Endothelial cell of umbilical vein (primary cell): Measurements from ENCODE around the gene SPSB3. TPM values are rescaled to one million over a fixed set of nuclear protein-coding genes. Genes with fewer than 3 reads are reported as not detected.

Source experiments
- BruUV-seq: library from RNA; stranded (reverse); fragments of 400-500 nt; replicated peaks from 2 replicates; lab custom pipeline; 2021; lab: Mats Ljungman, UMichigan
- CTCF ChIA-PET: fragments of 300-600, 350-600 bp; sonication (Branson Sonifier 250); formaldehyde crosslinking; loops from one replicate; lab custom pipeline; 2021; ENCODE audit warnings: antibody characterized with exemption, inconsistent platforms; lab: Charles Lee
- POLR2A ChIA-PET: fragments of 300-600, 350-600 bp; sonication (Branson Sonifier 250); formaldehyde crosslinking; loops from one replicate; lab custom pipeline; 2021; ENCODE audit warnings: antibody characterized with exemption, inconsistent platforms; lab: Charles Lee
- DNase-seq: peaks from one replicate; pipeline ENCODE4 v3.0.0-alpha.2; 2011; ENCODE audit warnings: low read depth, low spot score
- FAIRE-seq: peaks from 2 replicates; lab custom pipeline; 2011; peaks lifted over from hg19 to GRCh38; lab: Jason Lieb, UNC
- H2AFZ ChIP-seq: 2 replicates; pipeline ENCODE4 v1.6.0; 2012; ENCODE audit warnings: low read depth, low read length, control low read depth, inconsistent platforms
- H3K27ac ChIP-seq: 2 replicates; pipeline ENCODE4 v1.5.1; 2011; ENCODE audit warnings: low read depth, mild to moderate bottlenecking, control low read depth, low read length, moderate library complexity; ENCODE audit not compliant: insufficient read depth
- H3K27me3 ChIP-seq, 2 experiments: 2 replicates each; pipeline versions ENCODE4 v1.6.0 to v1.6.1; 2011; ENCODE audit warnings: low read length in 2 of 2, mixed read lengths in 1 of 2; ENCODE audit not compliant: control insufficient read depth in 2 of 2, insufficient read depth in 2 of 2
- H3K36me3 ChIP-seq, 2 experiments: 2 replicates in 1 of 2; 3 replicates in 1 of 2; pipeline ENCODE4 v1.5.1; 2011; ENCODE audit warnings: low read length in 2 of 2, mild to moderate bottlenecking in 1 of 2, moderate library complexity in 1 of 2; ENCODE audit not compliant: control insufficient read depth in 2 of 2, insufficient read depth in 2 of 2; ENCODE audit errors: extremely low read depth in 1 of 2
- H3K4me1 ChIP-seq: 3 replicates; pipeline ENCODE4 v1.5.1; 2011; ENCODE audit warnings: mild to moderate bottlenecking, low read length; ENCODE audit not compliant: control insufficient read depth, insufficient read depth; ENCODE audit errors: extremely low read depth
- H3K4me2 ChIP-seq: 2 replicates; pipeline ENCODE4 v1.6.1; 2011; ENCODE audit warnings: low read length, control low read depth, mixed read lengths; ENCODE audit not compliant: insufficient read depth
- H3K4me3 ChIP-seq, 3 experiments: fragments of 200-600 bp in 1 of 3; sonication (generic), shearing (Covaris generic) in 1 of 3; replicated peaks in 1 of 3; 2 replicates each; pipeline ENCODE4 v1.5.1; 2011 to 2016; ENCODE audit warnings: control low read depth in 3 of 3, low read length in 3 of 3, mild to moderate bottlenecking in 2 of 3, inconsistent platforms in 1 of 3, low read depth in 1 of 3, moderate library complexity in 1 of 3; ENCODE audit not compliant: insufficient read depth in 1 of 3
- H3K79me2 ChIP-seq: 2 replicates; pipeline ENCODE4 v1.6.0; 2012; ENCODE audit warnings: low read length, inconsistent platforms; ENCODE audit not compliant: control insufficient read depth, insufficient read depth
- H3K9ac ChIP-seq: replicated peaks from 2 replicates; pipeline ENCODE3; 2011; ENCODE audit warnings: low read length, control low read depth; ENCODE audit not compliant: insufficient read depth; ENCODE audit errors: extremely low read depth
- H3K9me1 ChIP-seq: replicated peaks from 3 replicates; pipeline ENCODE4 v1.6.0; 2011; ENCODE audit warnings: mild to moderate bottlenecking, low read length; ENCODE audit not compliant: control insufficient read depth, insufficient read depth; ENCODE audit errors: extremely low read depth
- H3K9me3 ChIP-seq: replicated peaks from 2 replicates; pipeline ENCODE4 v1.5.1; 2012; ENCODE audit warnings: low read length, inconsistent platforms; ENCODE audit not compliant: control insufficient read depth, insufficient read depth
- H4K20me1 ChIP-seq: replicated peaks from 2 replicates; pipeline ENCODE3; 2011; ENCODE audit warnings: mild to moderate bottlenecking, low read length; ENCODE audit not compliant: control insufficient read depth, insufficient read depth; ENCODE audit errors: extremely low read depth
- EZH2 ChIP-seq: IDR thresholded peaks from 2 replicates; pipeline ENCODE4 v1.6.1; 2012; ENCODE audit warnings: borderline replicate concordance, low read depth, mild to moderate bottlenecking, moderate library complexity, low read length, inconsistent platforms; ENCODE audit not compliant: severe bottlenecking
- FOS ChIP-seq: IDR thresholded peaks from 2 replicates; pipeline ENCODE4 v1.6.1; 2011; ENCODE audit warnings: mild to moderate bottlenecking, low read length, moderate library complexity, borderline replicate concordance; ENCODE audit not compliant: insufficient read depth
- GATA2 ChIP-seq: IDR thresholded peaks from 2 replicates; pipeline ENCODE4 v1.7.0; 2011; ENCODE audit warnings: low read depth, mild to moderate bottlenecking, moderate library complexity, mixed read lengths, low read length; ENCODE audit not compliant: insufficient read length, insufficient read depth
- JUN ChIP-seq: IDR thresholded peaks from 2 replicates; pipeline ENCODE4 v1.6.1; 2011; ENCODE audit warnings: borderline replicate concordance, low read depth; ENCODE audit not compliant: insufficient read length, insufficient read depth
- MYC ChIP-seq: IDR thresholded peaks from one replicate; pipeline ENCODE4 v1.6.1; 2011; ENCODE audit warnings: mild to moderate bottlenecking, low read depth, low read length
- POLR2A ChIP-seq: IDR thresholded peaks from 2 replicates; pipeline ENCODE4 v1.6.1; 2012; ENCODE audit warnings: low read depth, mild to moderate bottlenecking, control low read depth, low read length
- POLR2AphosphoS5 ChIP-seq: IDR thresholded peaks from 2 replicates; pipeline ENCODE4 v1.6.1; 2012; ENCODE audit warnings: low read depth, mild to moderate bottlenecking, control low read depth, low read length, moderate library complexity; ENCODE audit not compliant: insufficient read depth
- dilution Hi-C: fragments of 300-500 bp; cut with MboI; formaldehyde crosslinking; loops from one replicate; pipeline ENCODE4 v1.15.0; 2019; ENCODE audit warnings: low sequenced_read_pairs; ENCODE audit not compliant: extremely low pct_ligation_motif_present
- intact Hi-C: fragments of 100-400 bp; cut with micrococcal nuclease; formaldehyde crosslinking; loops from one replicate; pipeline ENCODE4 v1.10.0; 2022
- polyA plus RNA-seq, 4 experiments: library from polyadenylated mRNA; depleted of rRNA in 3 of 4; stranded (reverse) in 3 of 4; unstranded in 1 of 4; fragments of >200 nt; gene quantifications; 2 replicates each; pipeline versions ENCODE4 v1.2.1 to v1.2.3, GENCODE V29; 2011 to 2012; ENCODE audit warnings: missing spikeins in 1 of 4
- total RNA-seq: library from RNA; stranded (reverse); gene quantifications from 2 replicates; pipeline ENCODE4 v1.2.3, GENCODE V29; 2021
- TF ChIP-seq, protein P1 (sequence below), 2 donors: IDR thresholded peaks; 1 replicate in 1 of 2; 2 replicates in 1 of 2; pipeline ENCODE4 v1.5.1; 2011; ENCODE audit warnings: low read length in 2 of 2, mild to moderate bottlenecking in 2 of 2, moderate library complexity in 2 of 2, control low read depth in 1 of 2, inconsistent platforms in 1 of 2, low read depth in 1 of 2; ENCODE audit not compliant: insufficient read depth in 1 of 2; ENCODE audit errors: extremely low read depth in 1 of 2
- TF ChIP-seq, protein P2 (sequence below): IDR thresholded peaks from 2 replicates; pipeline ENCODE4 v1.6.1; 2011; ENCODE audit not compliant: insufficient read depth, insufficient read length

Gene SPSB3
- total and polyA plus RNA-seq, 2 donors (not counting 3 experiments of a cell fraction or from before 2014, with no cell fraction given), result 39.0 to 86.2 TPM

DNA sequence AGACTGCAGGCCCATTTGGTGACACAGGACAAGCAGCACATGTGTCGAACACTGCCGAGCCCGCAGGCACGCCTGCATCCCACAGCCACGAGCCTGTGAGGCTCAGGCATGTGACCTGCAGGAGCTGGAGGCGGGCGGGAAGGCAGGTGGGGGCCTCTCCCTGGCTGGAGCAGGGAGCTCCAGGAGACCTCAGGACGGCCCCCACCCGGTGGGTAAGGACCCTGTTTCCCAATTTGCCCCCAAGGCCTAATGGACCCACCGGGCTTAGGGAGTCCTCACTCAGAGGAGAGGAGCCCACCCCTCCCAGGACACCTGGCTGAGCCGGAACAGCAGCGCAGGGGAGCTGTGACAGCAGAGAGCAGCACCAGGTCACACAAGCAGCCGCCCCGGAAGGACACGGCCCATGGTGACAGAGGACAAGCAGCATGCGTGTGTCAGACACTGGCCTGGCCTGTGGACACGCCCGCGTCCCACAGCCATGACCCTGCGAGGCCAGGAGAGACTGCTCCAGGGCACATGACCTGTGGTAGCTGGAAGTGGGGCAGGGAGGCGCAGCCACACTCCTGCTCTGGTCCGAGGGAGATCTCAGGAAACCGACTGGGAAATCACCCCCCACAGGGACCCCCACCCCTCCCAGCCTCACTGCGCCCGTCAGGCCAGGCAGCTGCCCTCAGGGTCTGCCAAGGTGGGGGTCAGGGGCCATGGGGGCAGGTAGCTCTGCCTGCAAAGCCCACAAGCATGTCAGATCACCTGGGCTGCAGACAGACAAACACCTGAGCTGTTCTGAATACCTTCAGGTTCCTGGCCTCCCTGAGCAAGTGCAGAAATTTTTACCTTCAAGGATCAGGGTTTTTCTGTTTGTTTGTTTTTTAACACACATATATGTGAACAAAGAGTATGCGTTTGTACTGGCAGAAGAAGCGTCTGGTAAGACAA, 2.4 kb downstream of the SPSB3 start:
- Histone ChIP-seq H3K4me1 (peaks cover 14% of the 10 kb centered on the region), H3K9ac (no peak overlapping the region), H3K4me2 (no peak overlapping the region), H3K79me2 (peaks cover 14% of the 10 kb centered on the region), H4K20me1 (no peaks in the 10 kb centered on the region), H3K36me3 (peaks cover 0 to 45% of the 10 kb centered on the region in 2 experiments), H3K27me3 (no peaks in the 10 kb centered on the region), H3K9me1 (no peaks in the 10 kb centered on the region), H3K4me3 (no peak overlapping the region), H3K27ac (no peak overlapping the region), H2AFZ (no peak overlapping the region), H3K9me3 (no peaks in the 10 kb centered on the region)
- dilution Hi-C loops (no loop called here), intact Hi-C loops (loop anchor here (5.0 to 10.0 kb wide), 2 partner anchors 358 to 475 kb away; partner anchors contain the start of genes UBE2I and UQCC4)
- DNase-seq (no peak), FAIRE-seq (no peak)
- TF ChIP-seq POLR2A (peak; percentile 47), MYC (no peak), POLR2AphosphoS5 (peak; percentile 13)
- ChIA-PET POLR2A (no interaction called here), CTCF (no interaction called here)
- no TSS peak for BruUV-seq

DNA sequence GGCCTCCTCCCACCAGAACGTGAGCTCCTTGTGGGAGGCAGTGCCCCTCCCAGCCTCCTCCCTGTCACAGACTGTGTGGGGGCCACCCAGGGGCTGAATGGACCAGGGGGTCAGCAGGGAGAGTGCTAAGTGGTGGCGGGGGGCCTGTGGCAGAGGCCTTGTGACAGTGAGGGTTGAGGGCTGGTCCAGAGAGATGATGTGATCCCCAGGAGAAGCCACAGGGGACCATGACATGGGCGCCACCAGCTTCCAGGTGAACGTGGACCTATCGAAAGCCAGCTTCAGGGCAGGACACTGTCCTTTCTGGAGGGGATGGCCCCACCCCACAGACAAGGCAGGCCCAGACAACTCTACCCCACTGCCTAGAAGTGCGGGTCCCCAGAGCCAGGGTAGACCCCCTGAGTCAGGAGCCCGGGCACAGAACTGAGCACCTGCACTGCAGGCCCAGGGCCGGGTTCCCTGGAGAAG, 3.1 kb downstream of the SPSB3 start:
- intact Hi-C loops, result no loop called here

More for the DNA sequence above, 3.1 kb downstream of the SPSB3 start:
- Histone ChIP-seq H3K36me3 (peaks cover 0 to 45% of the 10 kb centered on the region in 2 experiments), H3K27ac (no peak overlapping the region), H3K9me1 (no peaks in the 10 kb centered on the region), H3K4me1 (peaks cover 17% of the 10 kb centered on the region), H3K4me2 (no peak overlapping the region), H3K9ac (no peak overlapping the region), H3K4me3 (no peak overlapping the region), H3K79me2 (peaks cover 13% of the 10 kb centered on the region), H2AFZ (no peak overlapping the region), H3K9me3 (no peaks in the 10 kb centered on the region), H4K20me1 (no peaks in the 10 kb centered on the region), H3K27me3 (no peaks in the 10 kb centered on the region)
- FAIRE-seq (no peak), DNase-seq (no peak)
- no TSS peak for BruUV-seq
- POLR2A ChIA-PET, result no interaction called here
- CTCF ChIA-PET, result no interaction called here
- TF ChIP-seq POLR2AphosphoS5, result no peak
- no peak for TF ChIP-seq MYC
- TF ChIP-seq JUN, result no peak
- TF ChIP-seq GATA2, result no peak
- TF ChIP-seq EZH2, result no peak
- TF ChIP-seq, protein P1, sequence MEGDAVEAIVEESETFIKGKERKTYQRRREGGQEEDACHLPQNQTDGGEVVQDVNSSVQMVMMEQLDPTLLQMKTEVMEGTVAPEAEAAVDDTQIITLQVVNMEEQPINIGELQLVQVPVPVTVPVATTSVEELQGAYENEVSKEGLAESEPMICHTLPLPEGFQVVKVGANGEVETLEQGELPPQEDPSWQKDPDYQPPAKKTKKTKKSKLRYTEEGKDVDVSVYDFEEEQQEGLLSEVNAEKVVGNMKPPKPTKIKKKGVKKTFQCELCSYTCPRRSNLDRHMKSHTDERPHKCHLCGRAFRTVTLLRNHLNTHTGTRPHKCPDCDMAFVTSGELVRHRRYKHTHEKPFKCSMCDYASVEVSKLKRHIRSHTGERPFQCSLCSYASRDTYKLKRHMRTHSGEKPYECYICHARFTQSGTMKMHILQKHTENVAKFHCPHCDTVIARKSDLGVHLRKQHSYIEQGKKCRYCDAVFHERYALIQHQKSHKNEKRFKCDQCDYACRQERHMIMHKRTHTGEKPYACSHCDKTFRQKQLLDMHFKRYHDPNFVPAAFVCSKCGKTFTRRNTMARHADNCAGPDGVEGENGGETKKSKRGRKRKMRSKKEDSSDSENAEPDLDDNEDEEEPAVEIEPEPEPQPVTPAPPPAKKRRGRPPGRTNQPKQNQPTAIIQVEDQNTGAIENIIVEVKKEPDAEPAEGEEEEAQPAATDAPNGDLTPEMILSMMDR (IDR thresholded peaks at IDR 0.05; ENCODE audit: extremely low read depth in 1 of 2, insufficient read depth in 1 of 2, low read depth in 1 of 2, low read length in 2 of 2), result no peak
- TF ChIP-seq, protein P2, sequence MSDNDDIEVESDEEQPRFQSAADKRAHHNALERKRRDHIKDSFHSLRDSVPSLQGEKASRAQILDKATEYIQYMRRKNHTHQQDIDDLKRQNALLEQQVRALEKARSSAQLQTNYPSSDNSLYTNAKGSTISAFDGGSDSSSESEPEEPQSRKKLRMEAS, result no peak
- no peak for TF ChIP-seq FOS
- TF ChIP-seq POLR2A, result no peak
- dilution Hi-C loops, result no loop called here
